GM21786 (cell line): ENCODE measurements around the gene C11orf97.
A peak's percentile ranks its signal among the peaks of the same experiment; 100 is the strongest.
"Not testable (repeated sequence)": the region's sequence is repeated elsewhere in the genome, so short reads cannot be mapped to it uniquely, and the experiment has no call there.

Source experiments
- ATAC-seq: cut with Tn5 transposase; IDR thresholded peaks from one replicate; pipeline ENCODE4 v1.9.1; 2021; ENCODE audit not compliant: unreplicated experiment

C11orf97 gene

GRCh38 chr11:94555752-94556329 lies 43.6 kb downstream of the C11orf97 start:
- not testable (repeated sequence) for ATAC-seq

GRCh38 chr11:94557421-94557820 lies 45.2 kb downstream of the C11orf97 start:
- ATAC-seq = no peak

GRCh38 chr11:94557992-94558391 lies 45.7 kb downstream of the C11orf97 start:
- ATAC-seq = no peak

GRCh38 chr11:94558468-94558867 lies 46.2 kb downstream of the C11orf97 start:
- ATAC-seq = peak; percentile 51

- no peak for ATAC-seq
These were observed 46.7 kb downstream of the C11orf97 start for GRCh38 chr11:94558932-94559331.

- ATAC-seq = no peak
These were observed 47.1 kb downstream of the C11orf97 start for GRCh38 chr11:94559361-94559760.

- no peak for ATAC-seq
These were observed 48.6 kb downstream of the C11orf97 start for GRCh38 chr11:94560834-94561233.

GRCh38 chr11:94563176-94563847 lies 51.1 kb downstream of the C11orf97 start:
- no peak for ATAC-seq

GRCh38 chr11:94563848-94564467 lies 51.7 kb downstream of the C11orf97 start:
- ATAC-seq = no peak

GRCh38 chr11:94567181-94567670 lies 55.0 kb downstream of the C11orf97 start, which contains the start of gene PIWIL4:
TSS of gene PIWIL4 (plus strand) at chr11:94567368. CDS start at chr11:94567519, 151 bp downstream.
- ATAC-seq = no peak

- ATAC-seq = no peak
These were observed 55.9 kb downstream of the C11orf97 start for GRCh38 chr11:94568200-94568599.

- ATAC-seq = no peak
These were observed 56.5 kb downstream of the C11orf97 start for GRCh38 chr11:94568717-94569116.

GRCh38 chr11:94572975-94573374 lies 60.7 kb downstream of the C11orf97 start:
- ATAC-seq = not testable (repeated sequence)

GRCh38 chr11:94574193-94574961 lies 62.1 kb downstream of the C11orf97 start:
- no peak for ATAC-seq

- ATAC-seq = no peak
These were observed 64.0 kb downstream of the C11orf97 start for GRCh38 chr11:94576306-94576705.

GRCh38 chr11:94577841-94578240 lies 65.6 kb downstream of the C11orf97 start:
- ATAC-seq = no peak
